Ovary (tissue), 10 donors: ENCODE measurements around the gene COMP. TPM values are rescaled to one million over a fixed set of nuclear protein-coding genes. Genes with fewer than 3 reads are reported as not detected.
A peak's percentile ranks its signal among the peaks of the same experiment; 100 is the strongest.

Experiments
- DNase-seq, 5 donors: peaks; one replicate each; pipeline ENCODE4 v3.0.0-alpha.2; 2019 to 2020
- H3K27ac ChIP-seq, 2 donors: fragments of 200-600 bp; one replicate each; pipeline versions ENCODE4 v1.5.1 to v1.8.0; 2019 to 2022
- H3K27me3 ChIP-seq: fragments of 200-600 bp; one replicate; pipeline ENCODE4 v1.8.0; 2022
- H3K36me3 ChIP-seq: fragments of 200-600 bp; sonication (generic); one replicate; pipeline ENCODE4 v1.5.1; 2019
- H3K4me1 ChIP-seq: one replicate; pipeline ENCODE4 v1.8.1; 2013; ENCODE audit warnings: mild to moderate bottlenecking, moderate library complexity; ENCODE audit not compliant: insufficient read depth
- H3K4me3 ChIP-seq: fragments of 200-600 bp; sonication (generic); one replicate; pipeline ENCODE4 v1.5.1; 2017
- H3K9me3 ChIP-seq, 2 donors: fragments of 200-600 bp in 1 of 2; sonication (generic) in 1 of 2; one replicate each; pipeline versions ENCODE4 v1.5.1 to v1.8.1; 2013 to 2019; ENCODE audit warnings: mild to moderate bottlenecking in 1 of 2, moderate library complexity in 1 of 2
- EP300 ChIP-seq: sonication (generic); formaldehyde crosslinking; IDR thresholded peaks from one replicate; pipeline ENCODE4 v1.6.1; 2017; ENCODE audit warnings: antibody characterized with exemption
- POLR2A ChIP-seq: fragments of 450-650 bp; IDR thresholded peaks from one replicate; pipeline ENCODE4 v1.6.1; 2017; ENCODE audit warnings: antibody characterized with exemption, mild to moderate bottlenecking, moderate library complexity
- WGBS, 3 donors: extraction: QIAGEN DNeasy Blood & Tissue Kit in 1 of 3; methylation state at CpG; one replicate each; pipeline versions ENCODE4 v1.1.5 to v1.1.7; 2013 to 2017; 5-methylcytosine and 5-hydroxymethylcytosine counted together
- intact Hi-C, 4 donors: fragments of 100-400 bp; cut with DNase I; formaldehyde crosslinking; loops; one replicate each; pipeline versions ENCODE4 v1.11.0 to v1.15.1; 2022 to 2023
- long read RNA-seq, 3 donors: library from polyadenylated mRNA in 2 of 3; unstranded in 2 of 3; transcript quantifications; one replicate each; pipeline ENCODE4 v2.0.0 and lab custom pipeline, GENCODE V29; 2021 to 2026
- polyA plus RNA-seq, 2 donors: library from polyadenylated mRNA; stranded (reverse); fragments of 200-250 nt in 1 of 2; fragments of 350-450 nt in 1 of 2; fragmentation: Illumina TruSeq in 1 of 2; extraction: RNeasy Lipid Tissue Mini Kit (QIAGEN cat#74804) in 1 of 2; gene quantifications; one replicate each; pipeline ENCODE4 v1.2.3, GENCODE V29; 2013 to 2014
- total RNA-seq, 7 donors: library from RNA; depleted of rRNA in 2 of 7; stranded (reverse); fragments of >200 nt in 2 of 7; fragmentation: NEBNext Ultra II Directional in 3 of 7; extraction: Animal tissue kit (Norgen Biotek cat#: 25700) in 3 of 7; gene quantifications; one replicate each; pipeline versions ENCODE4 v1.1.0 to v1.2.4, GENCODE V29; 2016 to 2023
- TF ChIP-seq, protein P1 (sequence below), 3 donors: fragments of 450-650 bp in 2 of 3; fragments of 200-600 bp in 1 of 3; IDR thresholded peaks; one replicate each; pipeline versions ENCODE4 v1.5.1 to v1.8.0; 2016 to 2022; ENCODE audit warnings: antibody characterized with exemption in 3 of 3, mild to moderate bottlenecking in 1 of 3
- donor health status: DM: no; HTN: no; CAD: no; lungs with moderate emphysema.
- donor health status: DM: no; HTN: no; CAD: no.
- donor health status: Bipolar disorder and iron deficiency.
- donor health status: DM: yes; HTN: yes; CAD: no.
- donor health status: DM: no; HTN: no; CAD: no.
- donor health status: DM: yes; HTN: yes; CAD: no.

COMP gene
- under 1 TPM in 4 of 7 donors, not detected in 3; 0.17 to 0.92 (median 0.52) TPM for total RNA-seq
- polyA plus RNA-seq: under 1 TPM; 0.08 to 0.35 TPM
- long read RNA-seq, donor 1: 0 reads
- long read RNA-seq, donor 2, partial matches to known transcripts: 0 of 1 reads
- long read RNA-seq, donor 2, other reads (novel, unspliced or antisense): 0 of 1 reads
- long read RNA-seq, donor 3, partial matches to known transcripts: 0 of 2 reads
- long read RNA-seq, donor 3, other reads (novel, unspliced or antisense): 0 of 2 reads

DNA sequence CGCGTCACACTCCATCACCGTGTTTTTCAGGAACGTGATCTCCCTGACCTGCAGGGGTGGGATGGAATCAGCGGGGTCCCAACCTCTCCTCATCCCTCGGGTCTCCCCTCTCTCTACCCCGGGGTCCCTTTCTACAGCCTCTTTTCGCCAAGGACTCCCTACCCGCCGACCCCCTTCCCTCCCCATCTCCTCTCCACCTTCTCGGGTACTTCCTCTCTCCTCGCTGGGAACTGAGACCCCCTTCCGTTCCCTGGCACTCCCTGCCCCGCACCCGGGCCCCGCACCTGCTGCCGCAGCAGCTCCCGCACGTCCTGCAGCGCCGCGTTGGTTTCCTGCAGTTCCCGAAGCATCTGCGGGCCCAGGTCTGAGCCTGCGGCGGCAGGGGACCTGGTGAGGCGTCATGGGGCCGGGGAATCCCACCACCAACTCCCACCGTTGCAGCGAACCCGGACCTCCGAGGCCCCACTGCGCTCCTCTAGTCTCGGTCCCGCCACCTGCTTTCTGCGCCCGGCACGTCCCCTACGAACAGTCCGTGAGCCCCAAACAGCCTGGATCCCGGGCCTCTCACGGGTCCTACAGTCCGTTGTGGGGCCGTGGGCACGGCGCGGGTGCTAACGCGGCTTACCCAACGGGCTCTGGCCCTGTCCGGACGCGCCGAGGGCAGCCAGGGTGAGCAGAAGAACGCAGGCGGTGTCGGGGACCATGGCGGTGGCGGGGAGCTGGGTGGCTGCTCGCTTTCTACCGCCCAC is at the start of gene COMP:
Gene COMP, minus strand, starts transcription at position 740 of the 749 bp plus-strand sequence. Its CDS starts 36 bp downstream, at position 704.
- no peak for DNase-seq
- 2 to 4% (median 3%) methylated on average over 61 of the region's 61 CpGs for WGBS, 3 donors
- TF ChIP-seq, protein P1, sequence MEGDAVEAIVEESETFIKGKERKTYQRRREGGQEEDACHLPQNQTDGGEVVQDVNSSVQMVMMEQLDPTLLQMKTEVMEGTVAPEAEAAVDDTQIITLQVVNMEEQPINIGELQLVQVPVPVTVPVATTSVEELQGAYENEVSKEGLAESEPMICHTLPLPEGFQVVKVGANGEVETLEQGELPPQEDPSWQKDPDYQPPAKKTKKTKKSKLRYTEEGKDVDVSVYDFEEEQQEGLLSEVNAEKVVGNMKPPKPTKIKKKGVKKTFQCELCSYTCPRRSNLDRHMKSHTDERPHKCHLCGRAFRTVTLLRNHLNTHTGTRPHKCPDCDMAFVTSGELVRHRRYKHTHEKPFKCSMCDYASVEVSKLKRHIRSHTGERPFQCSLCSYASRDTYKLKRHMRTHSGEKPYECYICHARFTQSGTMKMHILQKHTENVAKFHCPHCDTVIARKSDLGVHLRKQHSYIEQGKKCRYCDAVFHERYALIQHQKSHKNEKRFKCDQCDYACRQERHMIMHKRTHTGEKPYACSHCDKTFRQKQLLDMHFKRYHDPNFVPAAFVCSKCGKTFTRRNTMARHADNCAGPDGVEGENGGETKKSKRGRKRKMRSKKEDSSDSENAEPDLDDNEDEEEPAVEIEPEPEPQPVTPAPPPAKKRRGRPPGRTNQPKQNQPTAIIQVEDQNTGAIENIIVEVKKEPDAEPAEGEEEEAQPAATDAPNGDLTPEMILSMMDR (IDR thresholded peaks at IDR 0.05): no peak
- TF ChIP-seq EP300 (no peak), POLR2A (no peak)
- peaks cover 8% of the 10 kb centered on the region for H3K4me1 ChIP-seq
- no peaks in the 10 kb centered on the region for H3K9me3 ChIP-seq
- H3K27me3 ChIP-seq: peaks cover 13% of the 10 kb centered on the region
- intact Hi-C loops: no loop called here
- H3K27ac ChIP-seq: no peak within 1 kb of the TSS
- peak within 1 kb of the TSS; percentile 11 for H3K4me3 ChIP-seq
- H3K36me3 ChIP-seq: no peaks in the 10 kb centered on the region

DNA sequence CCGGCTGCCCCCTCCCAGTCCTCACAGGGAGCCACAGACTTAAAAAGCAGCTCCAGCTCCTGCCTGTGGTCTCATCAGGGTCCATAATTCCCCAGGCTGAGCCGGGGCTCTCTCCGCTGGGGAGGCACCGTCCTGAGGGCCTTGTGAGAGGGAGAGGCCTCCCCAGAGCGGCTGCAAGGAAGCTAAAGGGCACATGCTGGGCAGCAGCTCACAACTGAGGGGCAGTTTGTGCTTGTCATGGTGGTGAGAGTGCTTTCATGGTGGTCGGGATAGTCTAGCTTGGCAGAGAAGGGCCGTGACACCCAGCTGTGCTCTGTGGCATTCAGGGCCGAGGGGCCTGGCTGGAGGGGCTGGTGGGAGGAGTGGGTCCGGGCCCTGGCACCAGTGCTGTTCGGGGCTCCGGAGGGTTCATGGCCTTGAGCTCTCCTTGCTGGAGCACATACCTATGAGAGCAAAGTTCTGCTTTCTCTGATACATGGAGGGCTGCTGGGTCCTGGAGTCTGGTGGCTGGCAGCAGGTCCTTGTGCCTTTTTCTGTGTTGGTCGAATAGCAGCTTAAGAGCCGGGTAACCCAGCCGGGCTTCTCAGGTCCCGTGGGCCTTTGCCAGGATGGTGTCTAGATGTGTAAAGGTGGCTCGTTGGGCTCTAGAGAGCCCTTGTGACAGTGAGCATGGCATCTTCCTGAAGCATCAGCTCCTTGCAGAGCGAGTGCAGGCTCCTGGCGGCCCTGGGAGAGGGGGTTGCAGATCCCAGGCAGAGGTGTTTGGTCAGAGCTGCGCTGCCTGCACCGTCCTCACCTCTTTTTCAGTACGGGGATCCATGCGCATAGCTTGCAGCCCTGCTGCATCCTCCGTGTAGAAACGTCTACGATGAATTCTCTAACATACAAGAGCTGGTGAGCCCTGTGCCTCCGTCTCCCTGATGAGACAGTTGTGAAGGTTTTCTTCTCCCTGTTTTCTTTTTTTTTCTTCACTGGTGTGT is 49.5 kb upstream of the COMP start:
- no peaks in the 10 kb centered on the region for H3K9me3 ChIP-seq
- H3K4me1 ChIP-seq: peaks cover 35% of the 10 kb centered on the region
- intact Hi-C loops: no loop called here

DNA sequence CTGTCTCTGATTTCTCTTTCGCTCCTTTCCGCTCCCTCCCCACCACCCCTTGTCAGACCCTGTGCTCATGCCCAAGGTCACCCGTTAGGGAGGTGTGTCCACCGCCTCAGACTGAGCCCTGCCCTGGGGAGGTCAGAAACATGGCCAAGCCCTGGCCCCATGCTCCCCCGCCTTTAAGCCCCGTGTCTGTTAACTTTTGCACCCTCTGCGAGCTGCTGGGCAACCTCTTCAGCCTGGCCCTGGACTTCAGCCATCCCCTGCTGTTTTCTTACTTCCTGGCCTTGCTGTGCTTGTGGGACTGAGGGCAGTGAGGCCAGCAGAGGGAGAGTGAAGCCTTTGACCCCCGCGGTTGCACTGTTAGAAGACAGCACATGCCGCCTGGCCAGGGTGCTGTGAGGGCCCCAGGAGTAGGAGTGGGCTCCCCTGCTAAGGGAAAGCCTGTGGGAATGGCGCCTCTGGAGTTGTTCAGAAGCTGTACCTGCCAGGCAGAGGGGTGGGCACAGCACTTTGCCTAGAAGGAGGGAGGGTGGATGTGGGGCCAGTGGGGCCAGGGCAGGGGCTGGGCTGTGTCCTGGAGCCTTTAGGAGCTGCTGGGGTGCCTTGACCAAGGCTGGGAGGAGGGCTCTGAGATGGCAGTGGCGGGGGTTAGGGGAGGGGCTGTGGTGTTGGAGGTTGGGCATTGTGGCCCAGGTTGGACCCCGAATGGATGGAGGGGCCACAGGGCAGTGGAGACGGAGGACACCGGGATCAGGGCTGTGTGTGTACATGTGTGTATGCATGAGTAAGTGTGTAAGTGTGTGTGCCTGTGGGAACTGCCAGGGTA is 48.6 kb upstream of the COMP start:
- Histone ChIP-seq H3K36me3 (no peaks in the 10 kb centered on the region), H3K9me3 (no peaks in the 10 kb centered on the region), H3K27me3 (no peaks in the 10 kb centered on the region), H3K4me3 (no peak overlapping the region), H3K27ac (no peak overlapping the region), H3K4me1 (peaks cover 30% of the 10 kb centered on the region)
- no peak for TF ChIP-seq POLR2A
- TF ChIP-seq, protein P1 (IDR thresholded peaks at IDR 0.05): no peak
- peak in 1 of 5 donors; percentile 23 for DNase-seq
- 44 to 62% (median 50%) methylated on average over 15 of the region's 15 CpGs for WGBS, 3 donors
- intact Hi-C loops: no loop called here

More for the DNA sequence above, 49.5 kb upstream of the COMP start:
- H3K27ac ChIP-seq: no peak overlapping the region
- TF ChIP-seq EP300 (no peak), POLR2A (no peak)
- TF ChIP-seq, protein P1 (IDR thresholded peaks at IDR 0.05): no peak
- H3K4me3 ChIP-seq: no peak overlapping the region
- DNase-seq: no peak
- H3K27me3 ChIP-seq: no peaks in the 10 kb centered on the region
- WGBS, 3 donors: 62 to 76% (median 73%) methylated on average over 26 of the region's 26 CpGs
- no peaks in the 10 kb centered on the region for H3K36me3 ChIP-seq

DNA sequence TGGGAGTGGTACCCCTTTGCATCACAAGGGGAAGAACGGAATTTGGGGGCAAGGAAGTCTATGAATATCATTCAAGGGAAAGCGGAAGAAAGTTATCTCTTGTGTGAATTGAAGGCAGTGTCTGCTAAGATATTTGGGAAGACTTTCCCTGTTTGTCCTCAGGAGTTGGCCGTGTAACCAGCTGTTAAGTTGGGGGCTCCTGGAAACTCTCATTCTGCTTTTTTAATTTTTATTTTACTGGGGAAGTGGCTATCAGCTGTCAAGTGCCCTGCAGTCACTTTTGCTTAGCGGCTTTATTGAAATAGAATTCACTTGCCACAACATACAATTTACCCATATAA is 43.5 kb upstream of the COMP start:
- intact Hi-C loops: no loop called here

More for the DNA sequence above, 43.5 kb upstream of the COMP start:
- Histone ChIP-seq H3K27ac (no peak overlapping the region), H3K9me3 (no peaks in the 10 kb centered on the region), H3K36me3 (no peaks in the 10 kb centered on the region), H3K27me3 (no peaks in the 10 kb centered on the region), H3K4me1 (peaks cover 20% of the 10 kb centered on the region), H3K4me3 (no peak overlapping the region)
- 59 to 74% (median 69%) methylated on average over 4 of the region's 4 CpGs for WGBS, 3 donors
- TF ChIP-seq, protein P1 (IDR thresholded peaks at IDR 0.05): no peak
- TF ChIP-seq POLR2A (no peak), EP300 (no peak)
- DNase-seq: no peak
